Measurements from ENCODE around the gene MRPL17. TPM values are rescaled to one million over a fixed set of nuclear protein-coding genes. Genes with fewer than 3 reads are reported as not detected.

Gene MRPL17
- polyA plus RNA-seq, 1 experiment, result 68.9 TPM

DNA sequence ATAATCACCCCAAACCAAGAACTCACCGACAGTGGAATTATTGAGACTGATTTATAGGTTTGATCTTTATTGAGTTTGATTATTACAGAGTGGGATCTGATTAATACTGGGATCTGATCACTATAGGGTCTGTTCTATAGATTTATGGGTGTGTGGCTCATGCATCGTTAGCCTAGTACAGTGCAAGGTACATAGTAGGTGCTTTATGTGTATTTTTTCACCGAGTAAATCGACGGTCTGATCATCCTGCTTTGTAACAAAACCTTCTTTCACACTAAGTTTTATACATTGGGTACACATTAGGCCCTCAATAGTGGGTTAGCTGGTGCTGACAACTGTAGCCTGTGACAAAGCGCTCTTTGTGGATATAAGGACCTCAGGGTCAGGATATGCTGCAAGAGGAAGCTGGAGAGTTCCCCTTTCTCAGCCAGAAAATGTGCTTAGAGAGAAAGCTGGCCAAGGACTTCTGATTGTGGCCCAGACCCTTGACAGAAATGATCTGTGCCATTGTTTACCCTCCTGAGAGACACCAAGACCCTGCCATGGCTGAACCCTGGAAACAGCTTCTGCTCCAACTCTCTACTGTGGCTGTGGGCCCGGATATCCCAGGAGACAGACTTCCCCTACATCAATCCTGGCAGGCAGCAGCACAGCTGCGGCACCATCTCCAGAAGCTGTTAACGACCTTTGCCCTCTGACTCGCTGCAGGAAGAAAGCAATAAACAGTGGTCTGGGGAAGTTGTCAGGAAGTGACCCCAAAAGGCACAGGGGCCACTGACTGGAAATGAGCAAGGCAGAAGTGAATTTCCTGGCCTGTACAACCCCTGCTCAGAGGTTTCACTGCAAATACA, 47.8 kb downstream of the MRPL17 start:
- Histone ChIP-seq H3K36me3 (ENCODE audit: control insufficient read depth, insufficient read depth, low read length) (peaks cover 6% of the 10 kb centered on the region), H3K27me3 (ENCODE audit: control insufficient read depth, insufficient read depth, low read length) (no peaks in the 10 kb centered on the region), H3K4me3 (ENCODE audit: low read depth, low read length) (no peak overlapping the region)
- no peak for DNase-seq (ENCODE audit: low read depth)
- CTCF ChIA-PET, result interaction anchor here (0.6 to 1.3 kb wide), 5 partner anchors 12 to 48 kb away, joined by 3 to 5 read pairs (median 4); partner anchors contain the start of genes MRPL17 and TPP1
- POLR2A ChIA-PET, result no interaction called here
- no peak for TF ChIP-seq CTCF (IDR thresholded peaks at IDR 0.05; ENCODE audit: insufficient read depth, low read depth, low read length)

DNA sequence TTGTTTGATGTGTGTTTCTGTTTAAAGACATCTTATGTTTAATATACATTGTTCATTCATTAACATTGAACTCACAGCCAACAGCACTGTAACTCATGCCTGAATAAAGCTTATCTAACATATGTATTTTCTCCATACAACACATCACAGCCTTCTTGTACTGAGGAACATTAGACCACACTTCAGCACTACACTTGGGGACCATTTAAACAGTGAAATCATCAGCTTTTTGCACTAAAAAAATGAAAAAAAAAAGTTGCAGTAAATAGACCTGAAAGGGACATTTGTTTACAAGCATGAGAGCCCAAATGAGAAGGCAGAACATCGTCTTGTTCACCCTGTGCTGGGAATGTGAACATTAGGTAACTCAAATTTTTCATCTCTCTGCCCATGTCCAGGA, 48.6 kb downstream of the MRPL17 start:
- TF ChIP-seq CTCF (IDR thresholded peaks at IDR 0.05; ENCODE audit: insufficient read depth, low read depth, low read length), result no peak
- ChIA-PET POLR2A (no interaction called here), CTCF (interaction anchor here (1.3 kb wide), 1 partner anchor 11 kb away, joined by 3 read pairs; no protein-coding TSS in a partner anchor)
- DNase-seq (ENCODE audit: low read depth), result no peak
- Histone ChIP-seq H3K27me3 (ENCODE audit: control insufficient read depth, insufficient read depth, low read length) (no peaks in the 10 kb centered on the region), H3K36me3 (ENCODE audit: control insufficient read depth, insufficient read depth, low read length) (peaks cover 6% of the 10 kb centered on the region), H3K4me3 (ENCODE audit: low read depth, low read length) (no peak overlapping the region)

DNA sequence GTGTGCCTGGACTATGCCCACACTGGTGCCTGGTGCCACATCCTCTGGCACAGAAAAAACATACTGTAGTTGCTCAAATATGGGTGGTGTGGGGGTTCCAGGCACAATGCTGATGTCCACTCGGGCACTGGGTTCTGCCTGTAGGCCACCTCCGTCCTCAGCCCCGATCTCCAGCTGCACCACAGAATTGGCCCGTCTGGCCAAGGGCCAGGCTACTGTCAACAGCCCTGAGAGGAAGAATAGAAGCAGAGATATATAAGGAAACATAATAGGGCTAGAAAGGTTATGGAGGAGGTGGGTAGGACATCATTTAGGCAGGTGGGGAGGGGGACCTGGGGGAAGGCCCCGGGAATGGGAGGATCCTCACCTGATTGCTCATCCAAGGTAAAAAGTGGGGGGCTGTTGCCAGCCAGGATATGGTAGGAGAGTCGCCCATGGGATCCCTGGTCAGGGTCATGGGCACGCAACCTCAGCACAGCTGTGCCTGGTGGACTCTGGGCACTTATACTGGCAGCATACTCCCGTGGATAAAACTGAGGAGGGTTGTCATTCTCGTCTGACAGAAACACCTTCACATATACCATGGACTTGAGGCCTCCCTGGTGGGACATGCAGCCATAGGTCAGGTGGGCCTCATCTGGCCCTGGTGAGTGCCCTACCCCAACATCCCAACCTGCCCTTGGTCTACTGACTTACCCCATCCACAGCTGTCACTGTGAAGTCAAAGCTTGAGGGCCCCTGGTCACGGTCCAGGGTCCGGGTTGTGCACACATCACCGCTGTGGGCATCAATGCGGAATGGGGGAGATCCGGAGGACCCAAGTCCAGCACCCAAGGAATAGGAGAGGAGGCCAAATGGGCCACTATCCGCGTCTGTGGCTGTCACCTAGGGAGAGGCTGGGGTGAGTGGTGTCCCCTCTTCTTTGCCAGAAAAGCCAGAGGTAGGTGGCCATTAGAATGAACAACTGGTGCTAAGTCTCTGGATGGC, 49.4 kb downstream of the MRPL17 start:
- ChIA-PET CTCF (no interaction called here), POLR2A (interaction anchor here (0.6 kb wide), 1 partner anchor 386 kb away, joined by 3 read pairs; no protein-coding TSS in a partner anchor)
- no peak for TF ChIP-seq CTCF (IDR thresholded peaks at IDR 0.05; ENCODE audit: insufficient read depth, low read depth, low read length)
- H3K4me3 ChIP-seq (ENCODE audit: low read depth, low read length), result no peak overlapping the region
- H3K27me3 ChIP-seq (ENCODE audit: control insufficient read depth, insufficient read depth, low read length), result no peaks in the 10 kb centered on the region
- no peak for DNase-seq (ENCODE audit: low read depth)
- H3K36me3 ChIP-seq (ENCODE audit: control insufficient read depth, insufficient read depth, low read length), result peaks cover 6% of the 10 kb centered on the region

DNA sequence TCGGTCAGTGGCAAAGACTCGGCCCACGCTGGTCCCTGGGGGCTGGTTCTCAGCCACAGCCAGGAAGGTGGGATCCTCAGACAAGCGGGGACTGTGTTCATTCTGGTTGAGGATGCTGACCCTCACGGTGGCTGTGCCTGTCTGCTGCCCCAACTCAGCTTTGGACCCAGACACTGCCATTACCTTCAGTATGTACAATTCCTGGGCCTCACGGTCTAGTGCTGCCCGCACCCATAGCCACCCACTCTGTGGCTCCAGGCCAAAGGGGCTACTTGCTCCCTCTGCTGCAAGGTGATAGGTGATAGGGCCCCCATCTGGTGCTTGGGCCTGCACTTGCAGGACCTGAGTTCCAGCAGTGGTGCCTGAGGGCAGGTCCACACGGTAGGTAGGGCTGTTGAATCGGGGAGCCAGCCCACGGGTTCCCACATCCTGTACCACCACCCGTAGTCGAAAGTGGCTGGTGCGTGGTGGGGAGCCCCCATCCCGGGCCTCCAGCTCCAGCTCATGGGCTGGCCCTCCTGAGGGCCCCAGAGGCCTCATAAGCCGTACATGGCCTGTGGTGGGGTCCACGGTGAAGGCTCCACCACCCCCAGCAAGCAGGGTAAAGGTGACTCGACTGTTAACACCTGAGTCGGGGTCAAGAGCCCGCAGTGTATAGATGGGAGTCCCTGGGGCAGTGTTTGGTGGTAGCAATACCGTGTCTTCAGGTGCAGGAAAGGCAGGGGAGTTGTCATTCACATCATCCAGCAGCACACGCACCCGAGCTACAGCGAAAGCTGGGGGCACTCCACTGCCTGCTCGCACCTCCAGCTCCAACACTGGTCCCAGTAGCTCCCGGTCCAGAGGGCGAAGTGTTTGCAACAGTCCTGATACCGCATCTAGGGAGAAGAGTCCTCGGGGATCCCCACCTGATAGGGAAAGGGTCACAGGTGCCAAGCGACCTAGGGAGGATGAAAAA, 50.7 kb downstream of the MRPL17 start:
- ChIA-PET CTCF (interaction anchor here (1.2 to 2.3 kb wide), 3 partner anchors 13 to 101 kb away, joined by 3 to 8 read pairs (median 5); partner anchors contain the start of gene TPP1), POLR2A (interaction anchor here (0.6 kb wide), 1 partner anchor 385 kb away, joined by 3 read pairs; no protein-coding TSS in a partner anchor)
- Histone ChIP-seq H3K27me3 (ENCODE audit: control insufficient read depth, insufficient read depth, low read length) (no peaks in the 10 kb centered on the region), H3K4me3 (ENCODE audit: low read depth, low read length) (no peak overlapping the region), H3K36me3 (ENCODE audit: control insufficient read depth, insufficient read depth, low read length) (peaks cover 6% of the 10 kb centered on the region)
- no peak for TF ChIP-seq CTCF (IDR thresholded peaks at IDR 0.05; ENCODE audit: insufficient read depth, low read depth, low read length)
- no peak for DNase-seq (ENCODE audit: low read depth)
